Stimulated activated CD4-positive, alpha-beta T cell treated with anti-CD3 and anti-CD28 coated beads, Interleukin-1b, Interleukin-23, amount 100 ng/mL, for 4 hours (primary cell): ENCODE data around the gene RBMS3.

Experiments
- DNase-seq, 2 donors: peaks; one replicate each; pipeline ENCODE4 v3.0.0-alpha.2; 2020; ENCODE audit warnings: low read depth in 2 of 2

The RBMS3 gene

GRCh38 chr3:29481249-29481648 lies 200.4 kb downstream of the RBMS3 start:
- no peak for DNase-seq

- no peak for DNase-seq
These were observed 201.3 kb downstream of the RBMS3 start for GRCh38 chr3:29481969-29482767.

DNA sequence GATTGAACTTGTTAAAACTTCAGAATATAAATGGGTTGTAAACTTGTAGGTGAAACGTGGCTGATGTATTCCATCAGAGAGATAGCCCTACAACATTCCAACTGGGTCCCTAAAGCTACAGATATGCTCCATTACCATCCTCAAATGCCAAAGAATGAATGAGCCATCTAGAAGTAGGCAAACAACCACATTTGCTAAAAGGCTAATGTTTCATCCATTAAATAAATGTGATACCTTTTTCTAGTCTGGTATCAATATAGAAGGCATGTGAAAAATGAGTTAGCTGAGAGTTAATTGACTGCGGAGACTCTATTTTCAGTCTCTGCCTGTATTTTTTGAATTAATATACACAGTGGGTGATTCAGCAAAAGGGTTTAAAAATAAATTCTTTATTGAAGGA lies 203.8 kb downstream of the RBMS3 start:
- no peak for DNase-seq

DNA sequence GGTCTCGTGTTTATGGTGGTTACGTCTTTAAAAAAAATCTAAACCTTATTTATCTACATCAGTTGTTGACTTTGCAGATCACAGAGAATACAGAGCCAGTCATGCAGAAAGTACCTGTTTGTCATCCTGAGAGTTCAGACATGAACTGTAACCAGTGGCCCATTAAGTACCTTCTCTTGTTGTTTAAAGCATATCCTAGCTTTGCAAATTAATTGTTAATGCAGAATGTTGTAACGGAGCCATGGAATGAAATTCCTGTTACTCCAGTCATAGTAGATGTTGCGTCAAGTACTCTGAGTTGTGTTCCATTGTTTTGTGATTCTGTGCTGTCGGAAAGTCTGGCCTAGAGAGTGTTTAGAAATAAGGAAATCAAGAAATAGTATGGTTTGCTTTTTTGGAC lies 205.2 kb downstream of the RBMS3 start:
- DNase-seq = no peak

DNA sequence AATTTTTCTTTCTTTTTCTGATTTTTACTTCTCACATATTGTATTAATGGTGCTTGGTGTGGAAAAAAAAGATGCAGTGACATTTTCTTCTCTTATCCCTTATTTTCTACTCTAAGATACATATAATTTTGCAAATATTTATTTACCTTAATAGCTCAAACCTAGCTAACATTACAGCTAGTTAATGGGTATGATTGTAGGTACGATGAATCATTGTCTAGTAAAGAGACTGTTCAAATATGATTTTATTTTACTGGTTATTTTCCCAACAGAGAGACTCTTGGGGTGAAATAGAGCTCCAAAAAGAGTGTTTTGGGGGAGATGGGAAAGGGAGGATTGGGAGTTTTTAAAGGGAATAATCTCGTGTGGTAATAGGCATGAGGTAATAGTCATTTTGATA lies 206.0 kb downstream of the RBMS3 start:
- no peak for DNase-seq

DNA sequence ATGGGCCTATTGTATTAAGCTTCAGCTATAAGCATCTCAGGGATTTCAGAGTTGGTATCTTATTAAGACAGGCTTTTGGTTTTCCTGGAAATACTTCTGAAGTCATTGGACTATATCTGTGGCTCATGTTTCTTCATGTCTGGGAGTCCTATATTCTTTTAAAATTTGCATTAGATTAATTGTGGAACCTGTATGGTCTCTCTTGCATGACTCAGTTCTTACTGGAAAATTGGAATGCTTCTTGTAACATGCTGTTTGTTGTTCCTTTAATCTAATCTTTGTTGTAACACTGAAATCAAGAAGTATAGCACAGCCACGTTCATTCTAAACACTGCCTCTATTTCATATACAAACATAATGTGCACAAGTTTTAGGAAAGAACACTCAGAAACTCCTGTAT lies 208.1 kb downstream of the RBMS3 start:
- no peak for DNase-seq

GRCh38 chr3:29493109-29493508 lies 212.2 kb downstream of the RBMS3 start:
- no peak for DNase-seq

DNA sequence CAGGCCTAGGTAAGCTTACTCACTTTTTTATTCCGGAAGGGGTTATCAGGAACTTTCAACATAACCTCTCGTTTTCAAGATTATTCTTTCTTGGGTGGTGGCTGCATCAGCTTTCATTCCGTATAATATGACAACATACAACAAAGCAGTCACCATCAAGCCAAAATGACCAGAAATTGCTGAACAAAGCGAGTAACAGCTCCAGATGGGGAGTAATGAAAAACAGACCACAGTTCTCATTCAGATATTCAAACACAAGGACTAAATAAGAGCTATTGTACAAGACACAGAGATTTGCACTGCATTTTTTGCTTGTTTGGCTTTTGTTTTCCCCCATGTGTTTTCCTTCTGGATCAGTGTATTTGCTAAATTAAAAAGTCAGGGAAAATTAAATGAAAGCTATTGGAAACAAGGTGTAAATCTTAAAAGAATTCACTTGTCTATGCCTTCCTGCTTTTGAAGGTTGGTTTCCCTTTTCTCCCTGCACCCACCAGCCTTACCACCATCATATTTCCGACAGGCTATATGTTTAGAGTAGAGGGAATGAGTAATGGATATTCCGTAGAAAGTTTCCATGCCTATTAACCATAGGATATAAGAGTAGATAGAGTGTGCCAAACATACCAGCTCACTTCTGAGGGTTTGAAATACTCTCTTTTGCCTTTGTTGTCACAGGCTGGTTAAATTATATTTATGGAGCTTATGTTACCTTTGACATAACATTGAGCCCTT lies 213.6 kb downstream of the RBMS3 start:
- DNase-seq = no peak

DNA sequence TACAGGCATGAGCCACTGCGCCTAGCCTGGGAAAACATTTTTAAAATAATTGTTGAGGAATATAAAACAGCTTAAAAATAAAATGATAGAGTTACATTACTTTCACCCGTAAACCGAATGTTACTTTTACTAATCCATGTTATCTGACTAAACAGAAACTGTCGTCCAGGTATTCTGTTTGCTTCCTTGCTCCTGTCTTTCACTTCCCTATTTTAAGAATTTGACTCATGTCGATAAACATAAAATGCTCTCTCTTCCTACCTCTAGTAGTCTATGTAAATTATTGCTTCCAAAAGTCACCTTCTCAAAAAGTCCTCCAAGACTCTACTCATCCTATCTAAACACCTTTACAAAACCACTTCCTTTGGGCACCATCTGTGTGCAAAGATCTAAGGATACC lies 216.4 kb downstream of the RBMS3 start:
- no peak for DNase-seq

DNA sequence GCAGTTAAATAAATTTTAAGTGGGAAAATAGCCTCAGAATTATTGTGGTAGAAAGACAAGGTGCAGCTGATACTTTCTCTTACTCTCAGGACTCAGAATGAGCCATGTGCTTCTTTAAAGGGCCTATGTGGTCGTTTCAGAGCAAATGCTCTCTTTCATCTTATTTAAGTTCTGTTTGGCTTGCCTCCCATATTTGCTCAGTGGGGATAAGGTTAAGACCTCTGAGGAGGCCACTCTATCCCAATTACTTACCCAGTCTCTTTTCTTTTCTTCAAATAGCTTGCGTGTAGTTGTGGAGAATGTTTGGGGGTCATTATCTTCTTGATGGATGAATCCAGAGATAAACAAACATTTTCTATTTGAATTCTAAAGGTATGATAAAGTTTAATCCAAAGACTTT lies 221.9 kb downstream of the RBMS3 start:
- DNase-seq = no peak

- DNase-seq = no peak
These were observed 222.4 kb downstream of the RBMS3 start for GRCh38 chr3:29503314-29503713.

DNA sequence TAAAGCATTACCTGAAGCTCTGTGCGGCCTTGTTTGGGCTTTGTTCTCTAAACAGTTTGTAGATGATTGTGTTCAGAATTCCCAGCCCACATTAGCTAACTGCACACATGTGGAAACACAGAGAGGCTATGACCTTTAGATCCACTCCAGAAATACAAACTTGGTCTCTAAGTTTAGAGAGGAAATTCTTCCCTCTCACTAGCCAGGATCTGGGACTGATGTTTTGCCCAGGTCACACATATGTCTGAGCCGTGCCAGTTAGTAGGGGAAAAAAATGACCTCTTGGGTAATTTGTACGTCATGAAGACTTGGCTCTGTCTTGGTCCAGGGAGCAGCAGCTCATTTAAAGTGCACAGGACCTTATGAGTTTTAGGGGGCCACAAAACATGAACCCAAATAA lies 223.1 kb downstream of the RBMS3 start:
- no peak for DNase-seq

DNA sequence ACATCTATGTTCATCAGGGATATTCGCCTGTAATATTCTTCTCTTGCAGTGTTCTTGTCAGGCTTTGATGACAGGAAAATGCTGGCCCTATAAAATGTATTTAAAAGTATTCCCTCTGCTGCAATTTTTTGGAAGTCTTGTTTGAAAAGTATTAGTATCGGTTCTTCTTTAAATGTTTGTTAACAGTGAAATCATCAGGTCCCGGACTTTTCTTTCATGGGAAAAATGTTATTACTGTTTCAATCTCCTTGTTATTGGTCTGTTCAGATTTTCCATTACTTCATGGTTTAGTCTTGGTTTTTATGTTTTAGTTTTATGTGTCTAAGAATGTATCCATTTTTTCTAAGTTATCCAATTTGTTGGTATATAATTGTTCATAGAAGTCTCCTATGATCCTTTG lies 225.6 kb downstream of the RBMS3 start:
- DNase-seq = no peak

GRCh38 chr3:29511701-29512100 lies 230.8 kb downstream of the RBMS3 start:
- no peak for DNase-seq

DNA sequence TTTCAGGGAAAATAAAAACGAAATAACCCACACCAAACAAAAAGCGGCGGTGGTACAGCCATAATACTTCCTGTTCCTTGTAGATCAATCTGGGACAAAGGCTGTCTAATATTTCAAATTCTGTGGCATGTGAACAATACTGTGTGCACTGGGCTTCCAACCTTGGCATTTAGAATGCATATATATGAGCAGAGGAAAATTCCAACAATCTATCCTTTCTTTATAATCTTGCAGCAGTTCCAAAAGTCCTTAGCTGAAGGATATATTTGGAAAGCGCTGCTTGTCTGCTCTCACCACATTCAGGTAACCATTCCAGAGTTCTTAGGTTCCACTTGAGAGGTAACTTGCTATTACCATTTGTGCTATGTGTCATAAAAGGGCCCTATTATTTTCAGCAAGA lies 231.8 kb downstream of the RBMS3 start:
- DNase-seq = no peak

- no peak for DNase-seq
These were observed 232.4 kb downstream of the RBMS3 start for GRCh38 chr3:29513236-29513635.

DNA sequence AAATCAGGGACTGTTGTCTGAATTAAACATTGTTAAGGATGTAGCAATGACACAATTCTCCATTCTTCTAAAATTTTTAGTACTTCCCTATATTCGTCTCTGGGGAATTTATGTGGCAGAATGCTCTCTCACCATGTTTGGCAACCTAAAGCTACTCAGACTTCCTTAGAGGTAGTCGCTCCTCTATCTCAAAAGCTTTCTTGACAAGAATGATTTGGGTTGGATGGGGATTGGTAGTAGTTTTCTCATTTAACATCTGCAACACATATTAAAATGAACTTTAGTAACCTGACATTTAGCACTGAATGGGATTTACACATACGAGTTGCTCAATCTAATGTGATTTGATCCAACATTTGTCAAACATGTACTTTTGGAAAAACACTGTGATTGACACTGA lies 233.3 kb downstream of the RBMS3 start:
- DNase-seq = no peak

DNA sequence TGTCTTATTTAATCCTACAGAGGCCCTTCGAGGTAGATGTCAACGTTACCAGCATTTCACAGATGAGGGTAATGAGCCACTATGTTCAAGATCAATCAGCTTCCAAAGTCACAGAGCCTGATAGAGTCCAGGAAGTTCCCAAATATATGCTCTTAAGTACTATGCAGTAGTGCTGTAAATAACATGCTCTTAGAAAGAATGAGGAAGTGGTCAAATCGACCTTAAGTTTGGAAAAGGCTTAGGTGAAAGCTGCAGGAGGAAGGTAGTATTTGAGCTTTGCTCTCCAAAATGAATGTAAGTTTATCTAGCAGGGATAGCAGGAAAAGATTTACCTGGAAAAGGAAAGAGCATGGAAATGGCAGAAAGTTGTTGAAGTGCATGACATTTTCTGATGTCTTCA lies 234.0 kb downstream of the RBMS3 start:
- no peak for DNase-seq

GRCh38 chr3:29515451-29515850 lies 234.6 kb downstream of the RBMS3 start:
- DNase-seq = no peak

DNA sequence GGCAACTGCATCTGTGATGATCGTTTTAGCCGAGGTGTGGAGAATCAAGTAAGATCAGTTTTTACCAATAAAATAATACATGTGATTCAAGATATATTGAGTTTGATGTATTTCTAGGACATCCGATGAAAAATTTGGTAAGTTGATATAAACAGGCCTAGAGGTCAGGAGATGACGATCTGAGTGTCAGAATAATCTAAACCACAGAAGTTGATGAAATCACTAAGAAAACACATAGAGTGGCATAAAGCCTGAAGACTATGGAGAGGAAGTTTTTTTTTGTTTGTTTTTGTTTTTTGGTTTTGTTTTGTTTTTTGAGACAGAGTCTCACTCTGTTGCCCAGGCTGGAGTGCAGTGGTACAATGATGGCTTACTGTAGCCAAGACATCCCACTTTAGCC lies 235.3 kb downstream of the RBMS3 start:
- no peak for DNase-seq

DNA sequence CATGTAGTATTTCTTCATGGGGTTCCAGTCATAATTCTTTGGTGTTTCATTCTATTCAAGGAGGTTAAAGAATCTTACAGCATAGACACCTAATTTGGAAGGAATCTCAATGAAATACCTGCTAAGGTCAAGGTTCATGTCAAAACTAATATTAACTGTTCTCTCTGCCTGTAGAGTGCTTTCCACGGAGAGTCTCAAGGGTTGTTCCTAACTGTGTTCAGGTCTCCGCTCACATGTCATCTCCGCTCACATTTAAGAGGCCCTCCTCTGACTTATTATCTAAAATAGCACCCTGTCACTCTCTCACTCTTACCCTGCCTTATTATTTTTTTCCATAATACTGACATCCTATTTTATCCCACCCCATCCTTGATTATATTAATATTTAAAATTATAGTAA lies 239.9 kb downstream of the RBMS3 start:
- no peak for DNase-seq

GRCh38 chr3:29521293-29521692 lies 240.4 kb downstream of the RBMS3 start:
- DNase-seq = no peak

- DNase-seq = no peak
These were observed 240.9 kb downstream of the RBMS3 start for GRCh38 chr3:29521751-29522150.
